Caco-2 (cell line): Measurements from ENCODE around the gene WFS1. TPM values are rescaled to one million over a fixed set of nuclear protein-coding genes. Genes with fewer than 3 reads are reported as not detected.
A peak's percentile ranks its signal among the peaks of the same experiment; 100 is the strongest.

Experiments used
- BruUV-seq: library from RNA; stranded (reverse); fragments of 400-500 nt; replicated peaks from 2 replicates; lab custom pipeline; 2021; lab: Mats Ljungman, UMichigan
- CTCF ChIA-PET: fragments of 300-600 bp; sonication (Branson Sonifier 250); formaldehyde crosslinking; loops from one replicate; lab custom pipeline; 2022; ENCODE audit warnings: antibody characterized with exemption; lab: Charles Lee
- POLR2A ChIA-PET: fragments of 300-600 bp; sonication (Branson Sonifier 250); formaldehyde crosslinking; loops from one replicate; lab custom pipeline; 2022; ENCODE audit warnings: antibody characterized with exemption; lab: Charles Lee
- DNase-seq, 2 experiments: peaks; one replicate each; pipeline versions ENCODE4 v3.0.0 to v3.0.0-alpha.2; 2020 to 2022
- H3K27me3 ChIP-seq: replicated peaks from 2 replicates; pipeline ENCODE4 v1.6.0; 2011; ENCODE audit warnings: low read length; ENCODE audit not compliant: control insufficient read depth, insufficient read depth
- H3K36me3 ChIP-seq: 2 replicates; pipeline ENCODE4 v1.5.1; 2011; ENCODE audit warnings: low read length; ENCODE audit not compliant: control insufficient read depth, insufficient read depth
- H3K4me1 ChIP-seq: fragments of 250-450 bp; sonication (Bioruptor Pico); 2 replicates; pipeline ENCODE4 v1.5.1; 2020; ENCODE audit warnings: mild to moderate bottlenecking
- H3K4me3 ChIP-seq: 2 replicates; pipeline ENCODE4 v1.5.1; 2011; ENCODE audit warnings: low read depth, mild to moderate bottlenecking, control low read depth, low read length
- H3K9me3 ChIP-seq: fragments of 250-450 bp; sonication (Bioruptor Pico); 2 replicates; pipeline ENCODE4 v1.5.1; 2020; ENCODE audit warnings: mild to moderate bottlenecking, moderate library complexity
- H3K27ac Mint-ChIP-seq: one replicate; pipeline ENCODE4 v1.8.0; 2022; ENCODE audit warnings: mixed read lengths; ENCODE audit not compliant: unreplicated experiment
- H3K27me3 Mint-ChIP-seq: one replicate; pipeline ENCODE4 v1.8.0; 2022; ENCODE audit warnings: mixed read lengths; ENCODE audit not compliant: insufficient read depth, unreplicated experiment
- H3K36me3 Mint-ChIP-seq: one replicate; pipeline ENCODE4 v1.8.0; 2022; ENCODE audit warnings: mild to moderate bottlenecking, mixed read lengths; ENCODE audit not compliant: insufficient read depth, unreplicated experiment
- H3K4me1 Mint-ChIP-seq: one replicate; pipeline ENCODE4 v1.8.0; 2022; ENCODE audit warnings: low read depth, mixed read lengths; ENCODE audit not compliant: unreplicated experiment
- H3K4me3 Mint-ChIP-seq: one replicate; pipeline ENCODE4 v1.8.0; 2022; ENCODE audit warnings: mild to moderate bottlenecking, moderate library complexity, mixed read lengths; ENCODE audit not compliant: unreplicated experiment
- H3K9me3 Mint-ChIP-seq: one replicate; pipeline ENCODE4 v1.8.0; 2022; ENCODE audit warnings: mixed read lengths; ENCODE audit not compliant: unreplicated experiment
- intact Hi-C: fragments of 100-400 bp; cut with micrococcal nuclease; formaldehyde crosslinking; loops from one replicate; pipeline ENCODE4 v1.10.0; 2022; ENCODE audit not compliant: unreplicated experiment
- total RNA-seq: library from RNA; stranded (reverse); gene quantifications from 2 replicates; pipeline ENCODE4 v1.2.3, GENCODE V29; 2022
- TF ChIP-seq, protein P1 (sequence below), 2 experiments: fragments of 200-600 bp in 1 of 2; IDR thresholded peaks; 1 replicate in 1 of 2; 2 replicates in 1 of 2; pipeline versions ENCODE4 v1.5.1 to v1.8.0; 2011 to 2022; ENCODE audit warnings: antibody characterized with exemption in 1 of 2, control low read depth in 1 of 2, inconsistent platforms in 1 of 2, low read depth in 1 of 2, low read length in 1 of 2, mild to moderate bottlenecking in 1 of 2, moderate library complexity in 1 of 2; ENCODE audit not compliant: insufficient read depth in 1 of 2, severe bottlenecking in 1 of 2, unreplicated experiment in 1 of 2

The WFS1 gene
- total RNA-seq, 1 experiment from 2014 or later, result 24.9 TPM

DNA sequence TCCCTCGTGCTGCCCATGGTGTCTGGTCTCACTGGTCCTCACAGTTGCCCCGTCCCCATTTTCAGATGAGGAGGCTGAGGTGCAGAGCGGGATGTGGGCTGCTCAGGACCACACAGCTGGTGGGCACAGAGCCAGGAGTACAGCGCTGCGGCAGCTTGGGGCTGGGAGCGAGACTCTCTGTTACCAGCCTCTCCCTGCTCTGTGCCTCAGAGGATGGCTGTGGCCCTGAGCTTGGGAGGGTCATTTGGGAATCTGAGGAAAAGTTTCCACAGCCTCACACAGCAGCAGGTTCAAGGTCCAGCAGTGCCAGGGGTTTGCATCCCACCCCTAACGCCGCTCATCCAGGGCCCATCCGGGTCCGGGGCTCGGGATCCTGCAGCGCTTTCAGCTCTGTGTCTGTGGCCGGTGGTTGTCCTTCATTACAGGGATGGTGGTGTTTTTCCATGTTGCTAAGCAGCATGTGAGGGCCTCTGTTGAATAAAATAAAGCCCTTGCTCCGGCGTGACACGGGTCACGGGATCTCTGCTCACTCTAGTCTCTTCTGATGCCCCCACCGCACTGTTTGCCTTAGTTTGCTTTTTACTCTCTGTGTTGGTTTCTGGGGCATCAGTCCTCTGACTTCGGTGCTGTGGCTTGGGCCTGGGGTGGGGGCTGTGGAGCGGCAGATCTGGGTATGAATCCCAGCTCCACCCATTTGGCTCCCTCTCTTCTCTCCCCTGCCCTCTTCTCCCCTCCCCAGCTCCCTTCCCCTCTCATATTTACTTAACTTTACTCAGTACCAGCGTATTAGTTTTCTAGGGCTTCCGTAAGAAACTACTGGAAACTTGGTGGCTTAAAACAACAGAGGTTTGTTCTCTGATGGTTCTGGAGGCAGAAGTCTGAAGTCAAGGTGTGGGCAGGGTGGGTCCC, 6.5 kb downstream of the WFS1 start:
- Mint-ChIP-seq H3K9me3 (no peaks in the 10 kb centered on the region), H3K4me3 (no peak overlapping the region), H3K36me3 (peaks cover 7% of the 10 kb centered on the region), H3K27ac (peak overlapping the region; percentile 58), H3K4me1 (peaks cover 24% of the 10 kb centered on the region), H3K27me3 (no peaks in the 10 kb centered on the region)
- Histone ChIP-seq H3K4me3 (no peak overlapping the region), H3K27me3 (no peaks in the 10 kb centered on the region), H3K9me3 (no peaks in the 10 kb centered on the region), H3K36me3 (no peaks in the 10 kb centered on the region; the same call in 1 of the 2 replicates), H3K4me1 (peaks cover 36% of the 10 kb centered on the region)
- intact Hi-C loops, result no loop called here
- ChIA-PET CTCF (interaction anchor here (1.2 kb wide), 1 partner anchor 26 kb away, joined by 3 read pairs; no protein-coding TSS in a partner anchor), POLR2A (no interaction called here)
- TF ChIP-seq, protein P1, sequence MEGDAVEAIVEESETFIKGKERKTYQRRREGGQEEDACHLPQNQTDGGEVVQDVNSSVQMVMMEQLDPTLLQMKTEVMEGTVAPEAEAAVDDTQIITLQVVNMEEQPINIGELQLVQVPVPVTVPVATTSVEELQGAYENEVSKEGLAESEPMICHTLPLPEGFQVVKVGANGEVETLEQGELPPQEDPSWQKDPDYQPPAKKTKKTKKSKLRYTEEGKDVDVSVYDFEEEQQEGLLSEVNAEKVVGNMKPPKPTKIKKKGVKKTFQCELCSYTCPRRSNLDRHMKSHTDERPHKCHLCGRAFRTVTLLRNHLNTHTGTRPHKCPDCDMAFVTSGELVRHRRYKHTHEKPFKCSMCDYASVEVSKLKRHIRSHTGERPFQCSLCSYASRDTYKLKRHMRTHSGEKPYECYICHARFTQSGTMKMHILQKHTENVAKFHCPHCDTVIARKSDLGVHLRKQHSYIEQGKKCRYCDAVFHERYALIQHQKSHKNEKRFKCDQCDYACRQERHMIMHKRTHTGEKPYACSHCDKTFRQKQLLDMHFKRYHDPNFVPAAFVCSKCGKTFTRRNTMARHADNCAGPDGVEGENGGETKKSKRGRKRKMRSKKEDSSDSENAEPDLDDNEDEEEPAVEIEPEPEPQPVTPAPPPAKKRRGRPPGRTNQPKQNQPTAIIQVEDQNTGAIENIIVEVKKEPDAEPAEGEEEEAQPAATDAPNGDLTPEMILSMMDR (IDR thresholded peaks at IDR 0.05; ENCODE audit: insufficient read depth in 1 of 2, low read depth in 1 of 2, low read length in 1 of 2, severe bottlenecking in 1 of 2, unreplicated experiment in 1 of 2), result no peak
- BruUV-seq, result no TSS peak
- DNase-seq, result no peak

DNA sequence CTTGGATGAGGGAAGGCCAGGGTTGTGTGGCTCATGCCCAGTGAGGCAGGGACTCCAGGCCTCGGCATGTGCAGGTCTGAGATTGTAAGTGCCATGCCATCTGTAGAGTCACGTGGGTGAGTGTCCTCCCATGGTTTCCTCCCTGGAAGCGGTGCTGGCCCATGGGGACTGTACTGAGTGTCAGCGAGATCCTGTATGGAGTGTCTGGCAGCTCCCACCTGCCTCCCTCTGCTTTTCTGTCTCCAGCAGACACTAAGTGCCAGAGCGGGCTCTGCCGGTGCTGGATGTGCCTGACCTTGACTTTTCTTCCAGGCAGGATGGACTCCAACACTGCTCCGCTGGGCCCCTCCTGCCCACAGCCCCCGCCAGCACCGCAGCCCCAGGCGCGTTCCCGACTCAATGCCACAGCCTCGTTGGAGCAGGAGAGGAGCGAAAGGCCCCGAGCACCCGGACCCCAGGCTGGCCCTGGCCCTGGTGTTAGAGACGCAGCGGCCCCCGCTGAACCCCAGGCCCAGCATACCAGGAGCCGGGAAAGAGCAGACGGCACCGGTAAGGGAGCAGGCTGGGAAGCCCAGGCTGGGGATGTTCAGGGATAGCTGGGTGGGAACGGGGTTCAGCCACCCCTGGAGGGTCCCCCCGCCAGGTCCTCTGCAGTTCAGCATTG, 7.6 kb downstream of the WFS1 start:
- BruUV-seq, result no TSS peak
- Mint-ChIP-seq H3K27ac (peak overlapping the region; percentile 58), H3K36me3 (peaks cover 6% of the 10 kb centered on the region), H3K4me1 (peaks cover 19% of the 10 kb centered on the region), H3K9me3 (no peaks in the 10 kb centered on the region), H3K4me3 (no peak overlapping the region), H3K27me3 (no peaks in the 10 kb centered on the region)
- Histone ChIP-seq H3K4me3 (no peak overlapping the region), H3K4me1 (peaks cover 36% of the 10 kb centered on the region), H3K36me3 (no peaks in the 10 kb centered on the region; the same call in 1 of the 2 replicates), H3K9me3 (no peaks in the 10 kb centered on the region), H3K27me3 (no peaks in the 10 kb centered on the region)
- TF ChIP-seq, protein P1 (IDR thresholded peaks at IDR 0.05; ENCODE audit: insufficient read depth in 1 of 2, low read depth in 1 of 2, low read length in 1 of 2, severe bottlenecking in 1 of 2, unreplicated experiment in 1 of 2), result no peak
- ChIA-PET CTCF (interaction anchor here (1.2 kb wide), 1 partner anchor 13 kb away, joined by 3 read pairs; no protein-coding TSS in a partner anchor), POLR2A (no interaction called here)
- DNase-seq, result no peak
- intact Hi-C loops, result no loop called here
